GM19238 (cell line): ENCODE data around the gene UGT1A9.
"Not testable (repeated sequence)": the region's sequence is repeated elsewhere in the genome, so short reads cannot be mapped to it uniquely, and the experiment has no call there.

Experiments
- DNase-seq: peaks from one replicate; pipeline ENCODE4 v3.0.0; 2011; ENCODE audit warnings: low spot score; ENCODE audit not compliant: insufficient read length

UGT1A9 gene

GRCh38 chr2:233680361-233681045 lies 8.8 kb downstream of the UGT1A9 start:
- no peak for DNase-seq

DNA sequence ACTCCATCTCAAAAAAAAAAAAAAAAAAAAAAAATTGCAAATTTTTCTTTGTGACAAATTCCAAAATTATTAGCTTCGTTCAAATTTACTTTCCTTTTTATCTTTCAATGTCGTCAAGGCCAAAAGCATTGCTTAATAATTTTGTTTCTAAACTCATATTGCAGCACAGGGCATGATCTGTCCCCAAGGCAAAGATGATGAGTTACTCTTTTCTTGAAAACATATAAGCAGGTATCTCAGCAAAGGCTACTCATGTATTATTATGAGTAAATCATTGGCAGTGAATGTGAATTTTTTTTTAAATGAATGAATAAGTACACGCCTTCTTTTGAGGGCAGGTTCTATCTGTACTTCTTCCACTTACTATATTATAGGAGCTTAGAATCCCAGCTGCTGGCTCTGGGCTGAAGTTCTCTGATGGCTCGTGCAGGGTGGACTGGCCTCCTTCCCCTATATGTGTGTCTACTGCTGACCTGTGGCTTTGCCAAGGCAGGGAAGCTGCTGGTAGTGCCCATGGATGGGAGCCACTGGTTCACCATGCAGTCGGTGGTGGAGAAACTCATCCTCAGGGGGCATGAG lies 9.9 kb downstream of the UGT1A9 start, which contains the start of gene UGT1A7:
TSS of gene UGT1A7 (plus strand) at position 381 of the 579 bp plus-strand sequence. CDS start at position 418, 37 bp downstream.
- no peak for DNase-seq

DNA sequence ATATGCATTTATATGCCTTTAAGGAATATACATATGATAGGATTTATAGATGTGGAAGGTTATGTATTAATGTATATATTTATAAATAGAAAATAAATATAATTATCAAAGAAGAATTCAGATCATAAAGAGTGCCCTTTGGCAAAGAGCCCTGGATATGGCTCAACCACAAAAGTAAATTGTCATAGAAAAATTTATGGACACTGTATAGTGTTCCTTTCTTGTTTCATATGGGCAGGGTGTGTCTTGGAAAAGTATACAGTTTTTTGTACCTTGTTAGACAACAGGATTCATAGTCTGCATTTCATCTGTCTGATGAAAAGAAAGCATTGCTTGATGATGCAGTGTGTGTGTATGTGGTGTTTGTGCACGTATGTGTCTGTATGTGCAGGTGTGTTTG lies 12.9 kb downstream of the UGT1A9 start:
- no peak for DNase-seq

GRCh38 chr2:233686928-233687327 lies 15.2 kb downstream of the UGT1A9 start:
- DNase-seq: no peak

GRCh38 chr2:233688341-233688740 lies 16.6 kb downstream of the UGT1A9 start:
- no peak for DNase-seq

DNA sequence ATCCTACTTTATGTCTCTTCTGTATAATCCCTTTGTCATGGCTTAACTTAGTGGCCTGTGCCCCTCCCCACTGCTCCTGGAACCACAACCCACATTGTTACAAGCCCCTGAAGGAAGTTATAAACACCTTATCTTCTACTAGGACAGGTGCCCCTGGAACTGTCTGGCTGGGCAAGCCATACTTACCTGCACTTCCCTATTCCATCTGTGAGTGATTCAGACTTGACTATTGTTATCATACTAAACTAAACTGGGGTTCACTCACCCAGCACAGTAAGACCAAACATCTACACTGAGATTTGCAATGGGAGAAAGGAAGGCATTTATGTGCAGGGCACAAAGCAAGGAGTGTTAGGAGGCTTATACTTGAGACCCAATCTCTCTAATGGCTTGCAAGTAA lies 17.3 kb downstream of the UGT1A9 start:
- DNase-seq: no peak

DNA sequence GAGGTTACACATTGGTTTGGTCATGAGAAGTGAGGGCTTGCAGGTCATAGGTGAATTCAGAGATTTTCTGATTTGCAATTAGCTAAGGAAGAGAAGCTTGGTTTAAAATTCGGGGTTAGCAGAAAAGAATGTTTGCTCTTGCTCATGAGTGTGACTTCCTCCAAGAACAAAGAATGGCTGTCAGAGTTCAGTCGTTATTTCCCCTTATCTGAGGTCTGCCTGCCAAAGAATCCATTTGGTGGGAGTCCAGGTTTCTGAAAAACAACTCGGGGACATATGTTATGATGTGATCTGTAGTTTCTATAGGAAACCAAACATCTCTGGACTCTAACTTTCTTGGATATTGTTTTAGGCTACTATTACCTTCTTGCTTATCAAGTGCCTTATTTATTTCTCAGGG lies 17.8 kb downstream of the UGT1A9 start:
- no peak for DNase-seq

DNA sequence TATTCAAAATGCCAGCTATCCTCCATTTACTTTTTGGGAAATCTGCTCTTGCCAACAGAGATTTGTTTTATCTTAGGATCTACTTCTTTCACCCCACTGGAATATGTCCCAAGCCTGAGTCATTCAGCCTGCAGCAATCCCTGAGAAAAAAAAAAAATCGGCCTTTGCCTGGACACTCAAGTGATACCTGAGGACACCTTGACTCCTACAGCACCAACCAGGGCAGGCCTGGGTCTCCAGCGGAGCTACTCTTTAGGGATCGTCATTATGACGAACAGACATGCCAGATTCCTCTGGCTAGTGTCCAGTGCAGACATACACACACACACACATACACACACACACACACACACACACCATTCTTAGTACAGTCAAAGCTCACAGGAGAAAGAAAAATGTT lies 18.7 kb downstream of the UGT1A9 start:
- DNase-seq: no peak

DNA sequence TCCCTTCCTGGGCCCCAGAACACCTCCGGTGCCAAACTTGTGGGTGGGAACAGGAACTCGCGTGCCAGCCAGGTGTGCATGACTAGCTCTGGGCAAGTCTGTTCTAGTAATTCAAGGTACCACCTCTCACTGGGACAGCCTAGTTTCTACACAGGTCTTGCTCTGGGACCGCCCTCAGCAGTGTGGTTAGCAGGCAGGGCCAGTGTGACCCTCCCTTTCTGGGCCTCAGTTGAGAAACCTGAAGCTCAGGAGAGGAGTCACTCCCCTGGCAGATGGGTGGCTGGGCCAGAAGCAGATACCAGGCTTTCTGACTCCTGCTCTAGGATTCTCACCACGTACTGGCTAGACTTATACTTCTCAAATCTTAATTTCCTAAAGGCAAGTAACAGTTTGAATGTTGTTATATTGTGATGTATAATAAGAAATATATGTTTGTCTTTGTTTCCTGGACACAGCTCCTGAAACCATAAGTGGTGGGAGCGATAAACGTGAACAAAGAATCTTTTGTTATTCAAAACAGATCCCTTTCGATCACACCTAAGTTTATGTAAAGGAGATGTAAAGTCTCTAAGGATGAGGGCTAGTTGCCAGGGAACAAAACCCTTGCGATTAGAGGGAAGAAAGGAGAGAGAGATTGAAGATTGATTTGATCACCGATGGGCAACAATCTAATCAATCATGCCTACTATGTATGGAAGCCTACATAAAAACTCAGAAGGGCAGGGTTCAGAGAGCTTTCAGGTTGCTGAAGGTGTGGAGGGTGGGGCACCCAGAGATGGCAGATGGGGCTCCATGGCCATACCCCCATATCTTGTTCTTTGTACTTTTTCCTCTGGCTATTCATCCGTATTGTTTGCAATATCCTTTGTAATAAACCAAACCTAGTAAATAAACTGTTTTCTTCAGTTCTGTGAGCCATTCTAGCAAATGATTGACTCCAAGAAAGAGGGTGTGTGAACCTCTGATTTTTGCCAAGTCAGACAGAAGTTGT lies 20.0 kb downstream of the UGT1A9 start:
- no peak for DNase-seq

GRCh38 chr2:233692648-233693047 lies 20.9 kb downstream of the UGT1A9 start, which contains the start of gene UGT1A6:
Gene UGT1A6, plus strand, starts transcription at chr2:233692890. Its CDS starts 115 bp downstream, at chr2:233693005.
- DNase-seq: no peak

GRCh38 chr2:233693963-233694362 lies 22.3 kb downstream of the UGT1A9 start:
- DNase-seq: no peak

DNA sequence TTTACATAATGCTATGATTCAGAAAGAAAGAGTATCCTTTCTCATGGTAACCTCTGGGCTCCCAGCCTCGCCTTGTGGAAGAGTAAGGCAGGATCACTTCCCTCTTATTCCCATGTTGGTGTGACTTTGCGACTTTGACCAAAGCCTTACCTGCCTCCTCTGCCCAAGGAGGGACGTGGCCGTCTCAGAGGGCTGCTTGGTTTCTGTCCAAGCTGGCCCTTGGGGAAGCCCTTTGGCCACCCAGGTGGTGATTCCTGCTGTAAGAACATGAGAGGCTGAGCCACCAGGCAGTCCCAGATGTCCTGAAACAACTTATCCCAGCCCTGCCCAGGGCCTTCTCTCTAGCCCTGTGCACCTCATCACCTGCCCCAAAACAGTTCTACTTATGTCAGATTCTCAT lies 27.0 kb downstream of the UGT1A9 start:
- no peak for DNase-seq

DNA sequence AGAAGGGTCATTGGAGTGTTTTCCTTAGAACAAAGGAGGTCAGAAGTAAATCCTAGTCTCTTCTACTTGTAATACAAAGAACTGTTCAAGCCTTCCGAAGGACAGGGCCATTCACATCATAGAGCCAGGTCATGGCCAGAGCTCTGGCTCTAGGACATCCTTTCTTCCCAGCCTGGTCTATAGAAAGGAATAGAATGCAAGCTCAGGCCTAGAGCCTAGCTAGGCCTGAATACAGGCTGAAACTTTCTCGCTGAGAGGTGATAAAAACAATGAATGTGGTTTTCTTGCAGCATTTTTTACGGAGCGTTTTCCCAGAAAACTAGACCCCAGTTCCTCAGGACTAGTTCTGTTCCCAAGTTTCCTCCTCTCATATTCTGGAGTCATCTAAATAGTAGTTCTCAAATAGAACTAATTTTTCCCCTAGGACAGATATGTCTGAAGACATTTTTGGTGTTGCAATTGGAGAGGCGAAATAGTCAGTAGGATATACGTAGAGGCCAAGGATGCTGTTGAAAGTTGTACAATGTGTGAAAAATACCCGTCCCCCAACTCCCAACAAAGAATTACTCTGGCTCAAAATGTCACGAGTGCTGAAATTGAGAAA lies 27.8 kb downstream of the UGT1A9 start:
- no peak for DNase-seq

- no peak for DNase-seq
These were observed 28.4 kb downstream of the UGT1A9 start for GRCh38 chr2:233700028-233700635.

GRCh38 chr2:233700842-233701241 lies 29.1 kb downstream of the UGT1A9 start:
- DNase-seq: not testable (repeated sequence)

- DNase-seq: no peak
These were observed 30.5 kb downstream of the UGT1A9 start for GRCh38 chr2:233702238-233702637.

DNA sequence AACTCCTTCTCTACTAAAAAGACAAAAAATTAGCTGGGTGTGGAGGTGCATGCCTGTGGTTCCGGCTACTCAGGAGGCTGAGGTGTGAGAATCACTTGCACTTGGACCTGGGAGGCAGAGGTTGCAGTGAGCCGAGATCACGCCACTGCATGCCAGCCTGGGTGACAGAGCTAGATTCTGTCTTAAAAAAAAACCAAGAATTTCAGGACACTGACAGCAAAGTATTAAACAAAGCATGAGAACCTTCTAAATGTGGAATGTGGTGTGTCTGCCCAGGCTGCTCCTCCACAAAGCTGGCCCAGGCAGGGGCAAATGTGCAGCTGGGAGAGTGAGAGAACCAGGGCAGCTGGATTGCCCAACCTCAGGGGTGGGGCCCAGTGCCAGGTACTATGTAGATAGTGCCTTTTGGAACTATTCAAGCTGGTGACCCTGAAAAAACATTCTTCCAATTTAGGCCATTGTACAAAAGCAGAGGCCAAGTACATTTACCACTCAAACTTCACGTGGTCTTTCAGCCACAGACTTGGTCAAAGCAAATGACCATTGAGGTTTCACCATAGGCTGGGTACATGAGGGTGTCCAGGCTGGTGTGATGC lies 34.3 kb downstream of the UGT1A9 start:
- no peak for DNase-seq

DNA sequence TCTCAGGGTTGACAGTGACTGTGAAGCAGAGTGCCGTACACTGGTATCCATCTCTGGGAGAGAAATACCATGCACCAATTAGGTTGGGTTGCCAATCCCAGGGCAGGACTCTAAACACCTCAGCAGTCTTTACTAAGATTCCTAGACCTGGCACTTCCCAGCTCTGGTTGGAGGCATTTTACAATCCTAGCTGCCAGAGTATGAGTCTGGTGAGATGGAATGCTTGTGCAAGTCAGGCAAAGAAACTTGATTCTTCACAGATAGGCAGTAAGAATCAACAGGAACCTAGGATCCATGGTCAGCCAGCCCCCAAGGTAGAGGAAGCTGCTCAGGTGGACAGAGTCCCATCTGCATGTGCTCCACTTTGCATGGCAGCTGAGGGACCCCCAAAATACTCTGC lies 35.0 kb downstream of the UGT1A9 start:
- DNase-seq: no peak

DNA sequence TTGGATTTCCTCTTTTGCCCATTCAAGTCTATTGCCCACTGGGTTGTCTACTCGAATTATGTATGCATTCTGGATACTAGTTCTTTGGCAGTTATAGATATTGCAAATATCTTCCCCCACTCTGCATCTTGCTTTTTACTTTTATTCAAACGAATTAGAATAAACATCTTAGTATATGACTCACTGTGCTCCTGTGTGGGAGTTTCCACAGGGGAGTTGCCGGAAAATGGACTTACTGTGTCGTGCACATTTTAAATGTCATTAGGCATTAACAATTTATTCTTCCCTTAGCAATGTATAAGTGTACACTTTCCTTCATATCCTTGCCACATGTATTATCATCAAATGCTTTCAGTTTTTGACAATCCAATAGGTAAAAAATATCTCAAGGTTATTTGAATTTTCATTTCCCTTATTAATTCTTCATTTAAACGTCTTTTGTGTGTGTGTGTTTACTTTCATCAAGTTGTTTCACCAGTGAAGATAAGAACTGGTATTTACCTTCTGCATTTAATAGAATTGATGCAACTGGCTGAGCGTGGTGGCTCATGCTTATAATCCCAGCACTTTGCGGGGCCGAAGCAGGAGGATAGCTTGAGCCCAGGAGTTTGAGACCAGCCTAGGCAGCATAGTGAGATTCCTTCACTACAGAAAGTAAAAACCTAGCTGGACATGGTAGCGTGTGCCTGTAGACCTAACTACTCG lies 36.4 kb downstream of the UGT1A9 start:
- DNase-seq: no peak

GRCh38 chr2:233708942-233709341 lies 37.2 kb downstream of the UGT1A9 start:
- no peak for DNase-seq
